PC-3 (cell line): ENCODE measurements around the gene PRKCE. TPM values are rescaled to one million over a fixed set of nuclear protein-coding genes. Genes with fewer than 3 reads are reported as not detected.

ENCODE experiments used
- ATAC-seq: fragments of 200-7000 bp; cut with Tn5 transposase; 2 replicates; pipeline ENCODE4 v1.9.1; 2020; ENCODE audit warnings: mild to moderate bottlenecking, moderate library complexity
- BruUV-seq: library from RNA; stranded (reverse); fragments of 400-500 nt; replicated peaks from 2 replicates; lab custom pipeline; 2021; lab: Mats Ljungman, UMichigan
- CTCF ChIA-PET: fragments of 300-600 bp; sonication (Branson Sonifier 250); formaldehyde crosslinking; loops from one replicate; lab custom pipeline; 2022; ENCODE audit warnings: antibody characterized with exemption; lab: Charles Lee
- POLR2A ChIA-PET: fragments of 300-600 bp; sonication (Branson Sonifier 250); formaldehyde crosslinking; loops from one replicate; lab custom pipeline; 2022; ENCODE audit warnings: antibody characterized with exemption; ENCODE audit not compliant: unreplicated experiment; lab: Charles Lee
- DNase-seq: peaks from one replicate; pipeline ENCODE4 v3.0.0-alpha.2; 2015
- H2AFZ ChIP-seq: fragments of 300-600 bp; sonication (generic); 2 replicates; pipeline ENCODE4 v1.6.0; 2016; ENCODE audit warnings: antibody characterized with exemption, low read length
- H3F3A ChIP-seq: fragments of 300-600 bp; sonication (generic); one replicate; pipeline ENCODE4 v1.6.0; 2017; ENCODE audit warnings: antibody characterized with exemption, low read length, control low read depth, mild to moderate bottlenecking; ENCODE audit not compliant: unreplicated experiment
- H3K27ac ChIP-seq: fragments of 300-600 bp; sonication (generic); 2 replicates; pipeline ENCODE4 v1.5.1; 2016; ENCODE audit warnings: mild to moderate bottlenecking, low read length
- H3K27me3 ChIP-seq: fragments of 300-600 bp; sonication (generic); 2 replicates; pipeline ENCODE4 v1.6.1; 2016; ENCODE audit warnings: low read length, mixed read lengths
- H3K36me3 ChIP-seq: fragments of 300-600 bp; sonication (generic); 2 replicates; pipeline ENCODE4 v1.6.1; 2016; ENCODE audit warnings: low read depth, mixed run types, low read length, mixed read lengths
- H3K4me1 ChIP-seq: fragments of 300-600 bp; sonication (generic); 2 replicates; pipeline ENCODE4 v1.5.1; 2016; ENCODE audit warnings: low read length; ENCODE audit not compliant: insufficient read depth
- H3K4me2 ChIP-seq: fragments of 300-600 bp; sonication (generic); 2 replicates; pipeline ENCODE4 v1.6.0; 2016; ENCODE audit warnings: low read length
- H3K4me3 ChIP-seq: fragments of 300-600 bp; sonication (generic); 2 replicates; pipeline ENCODE4 v1.5.1; 2016; ENCODE audit warnings: mild to moderate bottlenecking, low read length, mixed read lengths
- H3K79me2 ChIP-seq: fragments of 300-600 bp; sonication (generic); 2 replicates; pipeline ENCODE4 v1.6.1; 2017; ENCODE audit warnings: low read length, mixed read lengths
- H3K9ac ChIP-seq: fragments of 300-600 bp; sonication (generic); 2 replicates; pipeline ENCODE4 v1.6.0; 2016; ENCODE audit warnings: mild to moderate bottlenecking, low read length
- H3K9me2 ChIP-seq: fragments of 300-600 bp; sonication (generic); replicated peaks from 2 replicates; pipeline ENCODE4 v1.6.1; 2016; ENCODE audit warnings: mixed run types, low read length, mixed read lengths
- H3K9me3 ChIP-seq: fragments of 300-600 bp; sonication (generic); 2 replicates; pipeline ENCODE4 v1.6.1; 2016; ENCODE audit warnings: low read length, mixed read lengths
- H4K20me1 ChIP-seq: fragments of 300-600 bp; sonication (generic); 2 replicates; pipeline ENCODE4 v1.6.1; 2016; ENCODE audit warnings: low read length, mixed read lengths
- CTCF ChIP-seq: fragments of 300-600 bp; sonication (generic); conservative IDR thresholded peaks from 2 replicates; pipeline ENCODE4 v1.5.1; 2017; ENCODE audit warnings: antibody characterized with exemption, low read depth, mild to moderate bottlenecking, low read length
- EZH2 ChIP-seq: fragments of 300-600 bp; sonication (generic); IDR thresholded peaks from one replicate; pipeline ENCODE4 v1.6.1; 2017; ENCODE audit warnings: antibody characterized with exemption, mild to moderate bottlenecking, low read length; ENCODE audit not compliant: unreplicated experiment
- EZH2phosphoT487 ChIP-seq: fragments of 300-600 bp; sonication (generic); IDR thresholded peaks from 2 replicates; pipeline ENCODE4 v1.6.1; 2018; ENCODE audit warnings: mild to moderate bottlenecking, antibody characterized with exemption, low read length, borderline replicate concordance
- intact Hi-C: fragments of 100-400 bp; cut with micrococcal nuclease; formaldehyde crosslinking; loops from 2 replicates; pipeline ENCODE4 v1.9.0; 2023
- total RNA-seq: library from RNA; depleted of rRNA; stranded (reverse); fragments of >200 nt; gene quantifications from 2 replicates; pipeline ENCODE4 v1.2.3, GENCODE V29; 2014

Gene PRKCE
- total RNA-seq, 1 experiment from 2014 or later, result 7.0 TPM

GRCh38 chr2:46066116-46066515 lies 414.6 kb downstream of the PRKCE start:
- no peak overlapping the region for H2AFZ ChIP-seq
- H3F3A ChIP-seq, result no peaks in the 10 kb centered on the region
- no peaks in the 10 kb centered on the region for H3K27me3 ChIP-seq
- no peak overlapping the region for H3K9ac ChIP-seq
- POLR2A ChIA-PET, result no interaction called here
- no peaks in the 10 kb centered on the region for H4K20me1 ChIP-seq
- H3K27ac ChIP-seq, result no peak overlapping the region
- no peak overlapping the region for H3K4me3 ChIP-seq
- H3K4me2 ChIP-seq, result no peak overlapping the region
- H3K36me3 ChIP-seq, result no peaks in the 10 kb centered on the region
- H3K79me2 ChIP-seq, result no peaks in the 10 kb centered on the region
- peaks cover 13% of the 10 kb centered on the region; the same call in 1 of the 2 replicates for H3K4me1 ChIP-seq
- DNase-seq (no peak), ATAC-seq (no peak)
- TF ChIP-seq CTCF (no peak), EZH2 (no peak), EZH2phosphoT487 (no peak)
- no peaks in the 10 kb centered on the region for H3K9me3 ChIP-seq
- CTCF ChIA-PET, result no interaction called here
- intact Hi-C loops, result no loop called here
- BruUV-seq, result no TSS peak
- H3K9me2 ChIP-seq, result no peaks in the 10 kb centered on the region

GRCh38 chr2:46066601-46067000 lies 415.1 kb downstream of the PRKCE start:
- ChIA-PET CTCF (no interaction called here), POLR2A (no interaction called here)
- Histone ChIP-seq H3K9me3 (no peaks in the 10 kb centered on the region), H4K20me1 (no peaks in the 10 kb centered on the region), H3K79me2 (no peaks in the 10 kb centered on the region), H3K9me2 (no peaks in the 10 kb centered on the region), H3K4me3 (no peak overlapping the region), H3F3A (no peaks in the 10 kb centered on the region), H3K4me1 (peaks cover 13% of the 10 kb centered on the region; the same call in 1 of the 2 replicates), H3K36me3 (no peaks in the 10 kb centered on the region), H3K27me3 (no peaks in the 10 kb centered on the region), H3K27ac (no peak overlapping the region), H2AFZ (no peak overlapping the region), H3K9ac (no peak overlapping the region), H3K4me2 (no peak overlapping the region)
- BruUV-seq, result no TSS peak
- ATAC-seq (no peak), DNase-seq (no peak)
- intact Hi-C loops, result no loop called here
- no peak for TF ChIP-seq CTCF
- no peak for TF ChIP-seq EZH2phosphoT487
- TF ChIP-seq EZH2, result no peak

- no TSS peak for BruUV-seq
- Histone ChIP-seq H3K9me3 (no peaks in the 10 kb centered on the region), H3K36me3 (no peaks in the 10 kb centered on the region), H3K4me3 (no peak overlapping the region), H3K27me3 (no peaks in the 10 kb centered on the region), H3K9ac (no peak overlapping the region), H4K20me1 (no peaks in the 10 kb centered on the region), H3K4me1 (peaks cover 13% of the 10 kb centered on the region), H3F3A (no peaks in the 10 kb centered on the region), H2AFZ (no peak overlapping the region), H3K4me2 (no peak overlapping the region), H3K79me2 (no peaks in the 10 kb centered on the region), H3K27ac (peak overlapping the region; percentile 27), H3K9me2 (no peaks in the 10 kb centered on the region)
- ChIA-PET CTCF (no interaction called here), POLR2A (no interaction called here)
- DNase-seq (no peak), ATAC-seq (no peak)
- TF ChIP-seq EZH2 (no peak), CTCF (no peak), EZH2phosphoT487 (no peak)
- intact Hi-C loops, result no loop called here
These were observed 415.6 kb downstream of the PRKCE start for GRCh38 chr2:46067062-46067461.
